SK-N-DZ (cell line): ENCODE data around the gene IMMP2L.
"Not testable (repeated sequence)": the region's sequence is repeated elsewhere in the genome, so short reads cannot be mapped to it uniquely, and the experiment has no call there.

Experiments used
- DNase-seq: peaks from one replicate; pipeline ENCODE4 v3.0.0-alpha.2; 2015; ENCODE audit warnings: low spot score

The IMMP2L gene

GRCh38 chr7:111339006-111339405 is 223.3 kb downstream of the IMMP2L start:
- DNase-seq: peak; percentile 13

DNA sequence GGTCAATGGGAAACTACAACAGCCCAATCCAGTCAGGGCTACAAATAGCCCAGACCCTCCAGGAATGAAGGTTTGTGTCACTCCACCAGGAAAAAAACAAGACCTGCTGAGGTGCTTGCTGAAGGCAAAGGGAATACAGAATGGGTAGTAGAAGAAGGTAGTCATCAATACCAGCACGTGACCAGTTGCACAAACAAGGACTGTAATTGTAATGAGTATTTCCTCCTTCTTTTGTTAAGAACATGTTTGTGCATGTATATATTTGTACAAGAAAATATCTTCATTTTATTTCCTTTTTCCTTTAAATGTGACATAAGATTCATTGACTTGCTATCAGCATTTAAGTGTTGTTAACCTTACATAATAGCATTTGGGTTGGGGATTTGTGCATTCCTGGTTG is 229.3 kb downstream of the IMMP2L start:
- DNase-seq: no peak

DNA sequence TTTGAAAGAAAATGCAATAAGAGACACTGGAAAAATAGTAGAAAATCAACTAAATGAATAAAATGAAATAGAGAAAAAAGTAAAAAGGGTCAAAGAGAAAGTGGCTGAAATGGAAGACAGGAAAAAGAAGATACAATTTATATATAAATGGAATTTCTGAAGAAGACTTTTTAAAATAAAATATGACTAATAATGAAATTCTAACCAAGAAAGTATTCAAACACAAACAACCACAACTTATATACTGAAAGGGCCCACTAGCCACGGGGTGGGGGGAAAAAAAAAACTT is 232.1 kb downstream of the IMMP2L start:
- no peak for DNase-seq

GRCh38 chr7:111329367-111330234 is 232.7 kb downstream of the IMMP2L start:
- no peak for DNase-seq

GRCh38 chr7:111328487-111328886 is 233.8 kb downstream of the IMMP2L start:
- DNase-seq: no peak

- no peak for DNase-seq
Measured at GRCh38 chr7:111324776-111325175, 237.5 kb downstream of the IMMP2L start.

DNA sequence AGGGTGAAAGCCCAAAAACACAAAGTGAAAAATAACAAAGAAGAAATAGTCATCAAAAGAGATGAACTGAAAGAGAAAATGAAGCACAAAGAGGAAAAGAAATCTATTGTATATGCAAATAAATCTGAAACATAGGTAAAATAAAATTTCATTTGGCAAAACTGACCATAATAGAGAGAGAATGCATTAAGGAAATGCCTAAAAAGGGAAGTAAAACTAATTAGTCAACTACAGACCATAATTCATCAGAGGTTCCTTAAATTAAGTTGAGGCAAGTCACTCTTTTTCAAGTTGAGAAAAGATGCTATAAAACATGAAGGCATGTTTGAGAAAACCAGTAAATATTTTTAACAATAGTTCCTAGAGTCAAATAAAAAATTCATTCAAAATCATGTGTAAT is 238.1 kb downstream of the IMMP2L start:
- DNase-seq: no peak

GRCh38 chr7:111323670-111324069 is 238.6 kb downstream of the IMMP2L start:
- not testable (repeated sequence) for DNase-seq

DNA sequence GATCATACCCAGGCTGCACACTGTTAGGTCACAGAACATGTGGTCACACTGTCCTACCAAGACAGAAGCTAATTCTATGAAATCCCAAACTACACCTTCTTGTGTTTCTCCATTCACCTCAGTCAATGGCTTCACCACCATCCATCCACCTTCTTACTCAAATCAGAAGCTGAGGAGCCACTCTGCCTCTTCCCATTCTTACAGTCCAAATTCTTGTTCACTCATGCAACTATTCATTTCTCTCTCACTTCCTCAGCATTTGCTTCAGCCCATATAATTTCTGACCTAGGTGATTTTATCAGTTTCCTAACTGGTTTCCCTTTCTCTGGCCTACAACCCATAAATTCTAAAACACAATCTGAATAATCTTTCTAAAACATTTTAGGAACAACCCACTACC is 242.2 kb downstream of the IMMP2L start:
- DNase-seq: no peak

GRCh38 chr7:111312966-111313365 is 249.3 kb downstream of the IMMP2L start:
- DNase-seq: peak; percentile 52

- no peak for DNase-seq
Measured at GRCh38 chr7:111308691-111309090, 253.6 kb downstream of the IMMP2L start.

GRCh38 chr7:111301891-111302290 is 260.4 kb downstream of the IMMP2L start:
- DNase-seq: no peak

GRCh38 chr7:111294494-111294893 is 267.8 kb downstream of the IMMP2L start:
- no peak for DNase-seq

- no peak for DNase-seq
Measured at GRCh38 chr7:111292026-111292470, 270.2 kb downstream of the IMMP2L start.

DNA sequence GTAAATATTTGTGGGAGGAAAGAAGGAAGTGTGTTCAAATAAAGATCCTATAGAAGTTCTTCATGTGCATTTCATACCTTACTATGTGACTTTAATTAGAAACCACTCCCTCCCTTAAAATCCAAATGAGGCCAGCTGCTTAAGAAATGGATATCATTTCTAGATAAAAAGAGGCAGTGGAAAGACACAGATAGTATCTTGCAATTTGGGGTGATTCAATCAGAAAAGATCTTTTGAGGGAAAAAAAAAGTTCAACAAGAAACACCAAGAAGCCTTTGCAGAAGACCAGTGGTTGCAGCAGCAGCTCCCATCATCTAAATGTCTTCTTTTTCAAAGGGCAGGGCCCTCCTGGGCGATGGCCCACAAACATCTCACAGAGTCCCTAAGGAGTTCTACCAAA is 271.3 kb downstream of the IMMP2L start:
- peak; percentile 77 for DNase-seq

DNA sequence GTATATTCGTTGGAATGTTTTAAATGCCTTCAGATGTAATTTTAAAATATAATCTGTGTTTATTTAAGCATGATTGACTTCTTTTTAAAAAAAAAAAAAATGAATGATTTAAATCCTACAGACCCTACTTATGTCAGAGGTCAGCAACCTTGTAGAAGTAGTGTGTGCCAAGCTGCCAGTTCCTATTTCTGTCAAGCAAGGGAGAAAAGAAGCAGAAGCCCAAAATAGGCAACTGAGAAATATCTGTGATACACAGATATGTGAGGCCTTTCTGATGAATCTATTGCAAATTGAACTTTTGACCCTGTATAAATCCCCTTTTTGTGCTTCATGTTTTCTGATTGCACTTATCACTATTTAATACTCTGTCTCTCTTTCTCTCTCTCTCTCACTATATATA is 271.9 kb downstream of the IMMP2L start:
- DNase-seq: peak; percentile 94

DNA sequence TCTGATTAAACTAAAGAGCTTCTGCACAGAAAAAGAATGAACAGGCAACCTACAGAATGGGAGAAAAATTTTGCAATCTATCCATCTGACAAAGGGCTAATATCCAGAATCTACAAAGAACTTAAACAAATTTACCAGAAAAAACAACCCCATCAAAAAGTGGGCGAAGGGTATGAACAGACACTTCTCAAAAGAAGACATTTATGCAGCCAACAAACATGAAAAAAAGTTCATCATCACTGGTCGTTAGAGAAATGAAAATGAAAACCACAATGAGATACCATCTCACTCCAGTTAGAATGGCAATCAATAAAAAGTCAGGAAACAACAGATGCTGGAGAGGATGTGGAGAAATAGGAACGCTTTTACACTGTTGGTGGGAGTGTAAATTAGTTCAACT is 273.9 kb downstream of the IMMP2L start:
- not testable (repeated sequence) for DNase-seq

- no peak for DNase-seq
Measured at GRCh38 chr7:111282626-111283025, 279.7 kb downstream of the IMMP2L start.

GRCh38 chr7:111274857-111275256 is 287.4 kb downstream of the IMMP2L start:
- DNase-seq: peak; percentile 50

- no peak for DNase-seq
Measured at GRCh38 chr7:111272092-111272491, 290.2 kb downstream of the IMMP2L start.

- not testable (repeated sequence) for DNase-seq
Measured at GRCh38 chr7:111270794-111271193, 291.5 kb downstream of the IMMP2L start.

- no peak for DNase-seq
Measured at GRCh38 chr7:111268941-111269340, 293.4 kb downstream of the IMMP2L start.

- no peak for DNase-seq
Measured at GRCh38 chr7:111266613-111267012, 295.7 kb downstream of the IMMP2L start.

DNA sequence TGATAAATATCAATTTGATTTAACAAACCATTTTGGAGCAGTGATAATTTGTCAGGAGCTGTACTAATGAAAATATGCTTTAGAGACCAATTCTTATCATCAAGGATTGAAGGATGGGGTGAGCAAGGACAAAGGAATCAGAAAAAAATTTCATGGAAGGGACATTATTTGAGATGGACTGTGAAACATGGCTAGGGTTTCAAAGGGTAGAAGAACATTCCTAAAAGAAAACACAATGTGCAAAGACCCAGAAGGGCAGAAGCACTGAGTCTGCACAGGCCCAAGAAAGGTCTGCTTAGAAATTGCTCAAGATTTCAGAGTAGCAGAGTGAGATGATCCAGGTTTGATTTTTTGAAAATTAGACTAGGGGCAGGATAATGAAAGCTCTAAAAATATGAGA is 296.9 kb downstream of the IMMP2L start:
- DNase-seq: no peak
